H7 (cell line): Measurements from ENCODE around the gene IRF2BP1. TPM values are rescaled to one million over a fixed set of nuclear protein-coding genes. Genes with fewer than 3 reads are reported as not detected.

Source experiments
- DNase-seq: peaks from one replicate; pipeline ENCODE4 v3.0.0; 2012
- H3K27me3 ChIP-seq: 2 replicates; pipeline ENCODE4 v1.6.0; 2011; ENCODE audit warnings: mild to moderate bottlenecking, low read length; ENCODE audit not compliant: control insufficient read depth, insufficient read depth
- H3K36me3 ChIP-seq: replicated peaks from 2 replicates; pipeline ENCODE4 v1.5.1; 2011; ENCODE audit warnings: low read length; ENCODE audit not compliant: control insufficient read depth, insufficient read depth
- H3K4me3 ChIP-seq: 2 replicates; pipeline ENCODE4 v1.5.1; 2011; ENCODE audit warnings: low read depth, mild to moderate bottlenecking, control low read depth, low read length, moderate library complexity; ENCODE audit not compliant: insufficient read depth
- total RNA-seq: library from RNA; depleted of rRNA; stranded (reverse); fragments of >200 nt; shearing (Covaris generic); gene quantifications from 2 replicates; pipeline ENCODE4 v1.2.3, GENCODE V29; 2014; rRNA removed

The IRF2BP1 gene
- 45.2 and 45.7 TPM in 2 replicates for total RNA-seq

- DNase-seq = peak; percentile 96
- peak within 1 kb of the TSS; percentile 79 for H3K4me3 ChIP-seq
- H3K27me3 ChIP-seq = no peaks in the 10 kb centered on the region
- H3K36me3 ChIP-seq = no peaks in the 10 kb centered on the region
Observed at GRCh38 chr19:45885556-45886426, at the start of gene IRF2BP1. Gene IRF2BP1 (minus strand): TSS chr19:45886141. CDS start chr19:45885774, 367 bp downstream.

- Histone ChIP-seq H3K4me3 (no peak overlapping the region), H3K36me3 (no peaks in the 10 kb centered on the region), H3K27me3 (peaks cover 11% of the 10 kb centered on the region; the same call in 1 of the 2 replicates)
- DNase-seq = peak; percentile 57
Observed at GRCh38 chr19:45935267-45935666, 49.3 kb upstream of the IRF2BP1 start.

- Histone ChIP-seq H3K36me3 (no peaks in the 10 kb centered on the region), H3K27me3 (peaks cover 11% of the 10 kb centered on the region; the same call in 1 of the 2 replicates), H3K4me3 (no peak overlapping the region)
- DNase-seq = peak; percentile 73
Observed at GRCh38 chr19:45934551-45935230, 48.8 kb upstream of the IRF2BP1 start.

GRCh38 chr19:45933759-45934158 lies 47.8 kb upstream of the IRF2BP1 start:
- H3K27me3 ChIP-seq = peaks cover 16% of the 10 kb centered on the region; the same call in 1 of the 2 replicates
- H3K36me3 ChIP-seq = no peaks in the 10 kb centered on the region
- no peak for DNase-seq
- H3K4me3 ChIP-seq = no peak overlapping the region

GRCh38 chr19:45931055-45931454 lies 45.1 kb upstream of the IRF2BP1 start:
- Histone ChIP-seq H3K36me3 (no peaks in the 10 kb centered on the region), H3K4me3 (no peak overlapping the region), H3K27me3 (peaks cover 24% of the 10 kb centered on the region; the same call in 1 of the 2 replicates)
- no peak for DNase-seq

- H3K4me3 ChIP-seq = no peak overlapping the region
- DNase-seq = no peak
Observed at GRCh38 chr19:45929247-45929646, 43.3 kb upstream of the IRF2BP1 start.

GRCh38 chr19:45927565-45928261 lies 41.8 kb upstream of the IRF2BP1 start:
- H3K4me3 ChIP-seq = peak overlapping the region; percentile 26

More at GRCh38 chr19:45929247-45929646, 43.3 kb upstream of the IRF2BP1 start:
- Histone ChIP-seq H3K27me3 (peaks cover 15% of the 10 kb centered on the region; the same call in 1 of the 2 replicates), H3K36me3 (no peaks in the 10 kb centered on the region)

GRCh38 chr19:45924891-45925447 lies 39.0 kb upstream of the IRF2BP1 start:
- Histone ChIP-seq H3K4me3 (no peak overlapping the region), H3K27me3 (peaks cover 14% of the 10 kb centered on the region; the same call in 1 of the 2 replicates), H3K36me3 (no peaks in the 10 kb centered on the region)
- no peak for DNase-seq

More at GRCh38 chr19:45927565-45928261, 41.8 kb upstream of the IRF2BP1 start:
- Histone ChIP-seq H3K27me3 (peaks cover 14% of the 10 kb centered on the region; the same call in 1 of the 2 replicates), H3K36me3 (no peaks in the 10 kb centered on the region)
- DNase-seq = peak; percentile 96

- H3K27me3 ChIP-seq = peaks cover 3% of the 10 kb centered on the region; the same call in 1 of the 2 replicates
- no peak overlapping the region for H3K4me3 ChIP-seq
- peak; percentile 71 for DNase-seq
- no peaks in the 10 kb centered on the region for H3K36me3 ChIP-seq
Observed at GRCh38 chr19:45922281-45922680, 36.3 kb upstream of the IRF2BP1 start.

GRCh38 chr19:45920458-45920857 lies 34.5 kb upstream of the IRF2BP1 start:
- Histone ChIP-seq H3K36me3 (no peaks in the 10 kb centered on the region), H3K4me3 (no peak overlapping the region), H3K27me3 (no peaks in the 10 kb centered on the region)
- DNase-seq = no peak

GRCh38 chr19:45919678-45920077 lies 33.7 kb upstream of the IRF2BP1 start:
- Histone ChIP-seq H3K36me3 (no peaks in the 10 kb centered on the region), H3K27me3 (no peaks in the 10 kb centered on the region; the same call in 1 of the 2 replicates)
- DNase-seq = no peak

GRCh38 chr19:45918721-45919120 lies 32.8 kb upstream of the IRF2BP1 start:
- no peaks in the 10 kb centered on the region for H3K36me3 ChIP-seq
- H3K4me3 ChIP-seq = no peak overlapping the region
- DNase-seq = no peak
- no peaks in the 10 kb centered on the region; the same call in 1 of the 2 replicates for H3K27me3 ChIP-seq

More at GRCh38 chr19:45919678-45920077, 33.7 kb upstream of the IRF2BP1 start:
- no peak overlapping the region for H3K4me3 ChIP-seq

GRCh38 chr19:45917421-45918091 lies 31.6 kb upstream of the IRF2BP1 start:
- DNase-seq = no peak
- Histone ChIP-seq H3K27me3 (no peaks in the 10 kb centered on the region; the same call in 1 of the 2 replicates), H3K36me3 (no peaks in the 10 kb centered on the region), H3K4me3 (no peak overlapping the region)
